Measurements from ENCODE around the gene MFSD6.

Gene MFSD6

GRCh38 chr2:190512539-190513095 lies 104.5 kb downstream of the MFSD6 start:
- TF ChIP-seq TAF1 (IDR thresholded peaks at IDR 0.05; ENCODE audit: low read depth) = no peak
- no peak for TF ChIP-seq TEAD4 (IDR thresholded peaks at IDR 0.05)
- TF ChIP-seq RAD21 (IDR thresholded peaks at IDR 0.05; ENCODE audit: low read depth) = no peak
- TF ChIP-seq USF1 (IDR thresholded peaks at IDR 0.05) = no peak
- TF ChIP-seq CEBPB (IDR thresholded peaks at IDR 0.05) = no peak
- TF ChIP-seq EGR1 (IDR thresholded peaks at IDR 0.05) = no peak
- TF ChIP-seq EP300 (IDR thresholded peaks at IDR 0.05; ENCODE audit: borderline replicate concordance) = no peak
- TF ChIP-seq MAX (IDR thresholded peaks at IDR 0.05) = no peak
- TF ChIP-seq CREB1 (IDR thresholded peaks at IDR 0.05; ENCODE audit: low read depth) = no peak
- no peak for TF ChIP-seq REST (IDR thresholded peaks at IDR 0.05; ENCODE audit: low read depth)
- no peak for TF ChIP-seq YY1 (IDR thresholded peaks at IDR 0.05; ENCODE audit: low read depth)
- TF ChIP-seq NFIC (IDR thresholded peaks at IDR 0.05) = no peak

DNA sequence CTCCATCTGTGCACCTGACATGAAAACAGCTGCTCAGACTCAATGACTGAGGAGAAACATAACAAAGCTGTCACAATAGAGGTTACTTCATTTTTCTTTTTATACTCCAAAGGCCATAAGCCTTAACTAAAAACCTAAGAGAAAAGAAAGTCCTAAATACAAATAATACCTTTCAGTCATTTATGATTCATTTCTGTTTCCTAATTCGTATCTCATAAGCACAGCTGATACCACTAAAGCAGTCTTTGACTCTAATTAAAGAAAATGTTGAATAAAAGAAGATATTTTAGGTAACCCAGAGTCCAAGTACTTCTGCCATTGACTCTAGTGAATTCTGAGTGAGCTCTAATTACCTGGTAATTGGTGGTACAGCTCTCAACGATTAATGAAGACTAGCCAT lies 105.7 kb downstream of the MFSD6 start:
- TF ChIP-seq EGR1 (IDR thresholded peaks at IDR 0.05) (no peak), REST (IDR thresholded peaks at IDR 0.05; ENCODE audit: low read depth) (no peak), RAD21 (IDR thresholded peaks at IDR 0.05; ENCODE audit: low read depth) (no peak), TCF12 (IDR thresholded peaks at IDR 0.05; ENCODE audit: low read depth) (no peak), EP300 (IDR thresholded peaks at IDR 0.05; ENCODE audit: borderline replicate concordance) (no peak), CREB1 (IDR thresholded peaks at IDR 0.05; ENCODE audit: low read depth) (no peak), NFIC (IDR thresholded peaks at IDR 0.05) (no peak)

- TF ChIP-seq MAX (IDR thresholded peaks at IDR 0.05) = no peak
These were observed 106.5 kb downstream of the MFSD6 start for GRCh38 chr2:190514676-190515075.

GRCh38 chr2:190515687-190516086 lies 107.5 kb downstream of the MFSD6 start:
- TF ChIP-seq TEAD4 (IDR thresholded peaks at IDR 0.05) = no peak
- no peak for TF ChIP-seq MAX (IDR thresholded peaks at IDR 0.05)

DNA sequence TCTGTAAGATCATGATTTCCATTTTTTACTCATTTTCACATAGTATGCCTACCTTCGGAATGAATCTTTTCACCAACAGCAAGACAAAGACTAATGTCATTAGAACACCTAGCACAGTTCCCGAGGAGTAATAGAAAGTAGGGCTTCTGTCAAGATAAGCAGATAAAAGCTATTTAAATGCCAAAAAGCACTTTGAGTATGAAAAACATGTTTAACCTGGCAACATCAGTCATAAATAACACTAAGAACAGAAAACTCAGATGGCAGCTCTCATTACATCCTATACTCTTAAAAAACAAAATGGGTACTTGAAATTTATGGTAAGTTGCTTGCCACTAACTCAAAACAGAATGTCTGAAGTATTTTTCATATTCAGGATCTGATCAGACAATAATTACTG lies 109.3 kb downstream of the MFSD6 start:
- TF ChIP-seq NFIC (IDR thresholded peaks at IDR 0.05) (no peak), REST (IDR thresholded peaks at IDR 0.05; ENCODE audit: low read depth) (no peak), TEAD4 (IDR thresholded peaks at IDR 0.05) (no peak), ZBTB7A (IDR thresholded peaks at IDR 0.05; ENCODE audit: low read depth) (no peak), MAX (IDR thresholded peaks at IDR 0.05) (no peak), RAD21 (IDR thresholded peaks at IDR 0.05; ENCODE audit: low read depth) (no peak), USF1 (IDR thresholded peaks at IDR 0.05) (no peak), TCF12 (IDR thresholded peaks at IDR 0.05; ENCODE audit: low read depth) (no peak), CEBPB (IDR thresholded peaks at IDR 0.05) (no peak), FOXM1 (IDR thresholded peaks at IDR 0.05; ENCODE audit: borderline replicate concordance, low read depth) (no peak), TAF1 (IDR thresholded peaks at IDR 0.05; ENCODE audit: low read depth) (no peak), YY1 (IDR thresholded peaks at IDR 0.05; ENCODE audit: low read depth) (no peak), CREB1 (IDR thresholded peaks at IDR 0.05; ENCODE audit: low read depth) (no peak), EP300 (IDR thresholded peaks at IDR 0.05; ENCODE audit: borderline replicate concordance) (no peak), EGR1 (IDR thresholded peaks at IDR 0.05) (no peak)

All from Ishikawa (cell line).